ENCODE data around the gene MUC4. TPM values are rescaled to one million over a fixed set of nuclear protein-coding genes. Genes with fewer than 3 reads are reported as not detected.

Gene MUC4
- total and polyA plus RNA-seq, 9 of the 15 experiments (the other 6 are each of a cell fraction or from before 2014, with no cell fraction given): under 0.01 to 0.21 (median 0.10) TPM; not detected in 4

GRCh38 chr3:195850857-195851543, 39.3 kb upstream of the MUC4 start (continued):
- TF ChIP-seq CEBPZ (IDR thresholded peaks at IDR 0.05; ENCODE audit: borderline replicate concordance, low read depth, low read length): no peak
- TF ChIP-seq ATF1 (CRISPR knock-in tag; IDR thresholded peaks at IDR 0.05): no peak
- peak; percentile 75 for TF ChIP-seq ATF1 (tag; IDR thresholded peaks at IDR 0.05)
- TF ChIP-seq SMARCB1 (IDR thresholded peaks at IDR 0.05; ENCODE audit: insufficient read length, low read depth): no peak
- peak; percentile 52; the same call in 1 of the 2 replicates for TF ChIP-seq KLF13 (tag; IDR thresholded peaks at IDR 0.05; ENCODE audit: borderline replicate concordance, low read depth)
- TF ChIP-seq ZBTB8A (IDR thresholded peaks at IDR 0.05; ENCODE audit: partially characterized antibody): no peak
- TF ChIP-seq ETS1 (conservative IDR thresholded peaks at IDR 0.05; ENCODE audit: control insufficient read depth, low read depth, low read length): no peak
- TF ChIP-seq, protein P1, sequence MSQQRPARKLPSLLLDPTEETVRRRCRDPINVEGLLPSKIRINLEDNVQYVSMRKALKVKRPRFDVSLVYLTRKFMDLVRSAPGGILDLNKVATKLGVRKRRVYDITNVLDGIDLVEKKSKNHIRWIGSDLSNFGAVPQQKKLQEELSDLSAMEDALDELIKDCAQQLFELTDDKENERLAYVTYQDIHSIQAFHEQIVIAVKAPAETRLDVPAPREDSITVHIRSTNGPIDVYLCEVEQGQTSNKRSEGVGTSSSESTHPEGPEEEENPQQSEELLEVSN (IDR thresholded peaks at IDR 0.05; ENCODE audit: borderline replicate concordance in 1 of 2, extremely low read depth in 1 of 2, insufficient read depth in 1 of 2, insufficient read length in 1 of 2, low read depth in 1 of 2, low read length in 1 of 2, poor library complexity in 1 of 2, severe bottlenecking in 1 of 2): peak in 1 of 2 experiments; percentile 27
- no peak for TF ChIP-seq TCFL5 (CRISPR knock-in tag; conservative IDR thresholded peaks at IDR 0.05)
- peak; percentile 72; the same call in 1 of the 2 replicates for TF ChIP-seq E2F1 (CRISPR knock-in tag; IDR thresholded peaks at IDR 0.05)
- TF ChIP-seq, protein P2, sequence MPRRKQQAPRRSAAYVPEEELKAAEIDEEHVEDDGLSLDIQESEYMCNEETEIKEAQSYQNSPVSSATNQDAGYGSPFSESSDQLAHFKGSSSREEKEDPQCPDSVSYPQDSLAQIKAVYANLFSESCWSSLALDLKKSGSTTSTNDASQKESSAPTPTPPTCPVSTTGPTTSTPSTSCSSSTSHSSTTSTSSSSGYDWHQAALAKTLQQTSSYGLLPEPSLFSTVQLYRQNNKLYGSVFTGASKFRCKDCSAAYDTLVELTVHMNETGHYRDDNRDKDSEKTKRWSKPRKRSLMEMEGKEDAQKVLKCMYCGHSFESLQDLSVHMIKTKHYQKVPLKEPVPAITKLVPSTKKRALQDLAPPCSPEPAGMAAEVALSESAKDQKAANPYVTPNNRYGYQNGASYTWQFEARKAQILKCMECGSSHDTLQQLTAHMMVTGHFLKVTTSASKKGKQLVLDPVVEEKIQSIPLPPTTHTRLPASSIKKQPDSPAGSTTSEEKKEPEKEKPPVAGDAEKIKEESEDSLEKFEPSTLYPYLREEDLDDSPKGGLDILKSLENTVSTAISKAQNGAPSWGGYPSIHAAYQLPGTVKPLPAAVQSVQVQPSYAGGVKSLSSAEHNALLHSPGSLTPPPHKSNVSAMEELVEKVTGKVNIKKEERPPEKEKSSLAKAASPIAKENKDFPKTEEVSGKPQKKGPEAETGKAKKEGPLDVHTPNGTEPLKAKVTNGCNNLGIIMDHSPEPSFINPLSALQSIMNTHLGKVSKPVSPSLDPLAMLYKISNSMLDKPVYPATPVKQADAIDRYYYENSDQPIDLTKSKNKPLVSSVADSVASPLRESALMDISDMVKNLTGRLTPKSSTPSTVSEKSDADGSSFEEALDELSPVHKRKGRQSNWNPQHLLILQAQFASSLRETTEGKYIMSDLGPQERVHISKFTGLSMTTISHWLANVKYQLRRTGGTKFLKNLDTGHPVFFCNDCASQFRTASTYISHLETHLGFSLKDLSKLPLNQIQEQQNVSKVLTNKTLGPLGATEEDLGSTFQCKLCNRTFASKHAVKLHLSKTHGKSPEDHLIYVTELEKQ (CRISPR knock-in tag; IDR thresholded peaks at IDR 0.05): no peak
- no peak for TF ChIP-seq ZNF280A (IDR thresholded peaks at IDR 0.05; ENCODE audit: low read depth, partially characterized antibody)
- TF ChIP-seq HMG20B (CRISPR knock-in tag; IDR thresholded peaks at IDR 0.05): no peak

Measured in K562 (cell line).